Neural crest cell (in vitro differentiated cells): ENCODE measurements around the gene ARHGEF7. TPM values are rescaled to one million over a fixed set of nuclear protein-coding genes. Genes with fewer than 3 reads are reported as not detected.

Experiments used
- DNase-seq: peaks from one replicate; pipeline ENCODE4 v3.0.0; 2021; ENCODE audit warnings: low read depth, mixed read lengths, low spot score
- H3K27ac Mint-ChIP-seq: one replicate; pipeline ENCODE4 v1.8.0; 2021; ENCODE audit warnings: mild to moderate bottlenecking, mixed read lengths; ENCODE audit not compliant: unreplicated experiment
- H3K27me3 Mint-ChIP-seq: 2 replicates; pipeline ENCODE4 v1.8.0; 2021; ENCODE audit warnings: low read depth, mild to moderate bottlenecking, mixed read lengths
- H3K36me3 Mint-ChIP-seq: 2 replicates; pipeline ENCODE4 v1.8.0; 2021; ENCODE audit warnings: low read depth, mild to moderate bottlenecking, mixed read lengths
- H3K4me1 Mint-ChIP-seq: 2 replicates; pipeline ENCODE4 v1.8.0; 2021; ENCODE audit warnings: mixed read lengths
- H3K4me3 Mint-ChIP-seq: one replicate; pipeline ENCODE4 v1.8.0; 2021; ENCODE audit warnings: mild to moderate bottlenecking, mixed read lengths
- H3K9me3 Mint-ChIP-seq: 2 replicates; pipeline ENCODE4 v1.8.0; 2021; ENCODE audit warnings: mixed read lengths
- CTCF ChIP-seq: fragments of 200-600 bp; sonication (generic); conservative IDR thresholded peaks from 2 replicates; pipeline ENCODE4 v1.5.0; 2021; ENCODE audit warnings: antibody characterized with exemption, mild to moderate bottlenecking
- total RNA-seq: library from RNA; stranded (reverse); gene quantifications from 2 replicates; pipeline ENCODE4 v1.2.1, GENCODE V29; 2021

The ARHGEF7 gene
- total RNA-seq, 1 donor from 2014 or later, result 77.3 TPM

- DNase-seq, result no peak
- Mint-ChIP-seq H3K9me3 (no peaks in the 10 kb centered on the region), H3K27ac (no peak overlapping the region), H3K36me3 (no peaks in the 10 kb centered on the region), H3K4me1 (no peaks in the 10 kb centered on the region), H3K4me3 (no peak overlapping the region), H3K27me3 (peaks cover 2% of the 10 kb centered on the region)
- no peak for TF ChIP-seq CTCF
Measured at GRCh38 chr13:111145071-111145470, 30.0 kb downstream of the ARHGEF7 start.

DNA sequence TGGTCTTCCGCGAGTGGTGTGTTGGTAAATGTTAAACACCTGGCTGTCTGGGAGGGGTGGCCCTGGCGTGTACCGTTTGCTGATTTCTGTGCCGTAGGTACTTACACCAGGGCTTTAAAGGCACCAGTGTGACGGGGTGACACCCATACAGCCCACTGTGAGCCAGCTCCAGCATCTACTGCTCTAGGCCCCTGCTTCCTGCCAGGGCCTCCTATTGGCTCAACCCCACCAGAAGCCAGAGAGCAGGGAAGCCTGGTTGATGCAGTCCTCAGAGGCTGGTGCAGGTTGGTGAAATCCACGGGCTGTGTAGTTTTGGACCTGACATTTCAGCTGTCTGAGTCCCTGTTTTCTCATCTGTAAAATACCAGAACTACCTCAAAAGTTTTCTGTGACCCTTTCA, 30.4 kb downstream of the ARHGEF7 start:
- no peaks in the 10 kb centered on the region for H3K27me3 Mint-ChIP-seq
- no peak overlapping the region for H3K4me3 Mint-ChIP-seq
- no peak for TF ChIP-seq CTCF

GRCh38 chr13:111152844-111153243, 37.7 kb downstream of the ARHGEF7 start:
- Mint-ChIP-seq H3K4me3 (peak overlapping the region; percentile 86), H3K27me3 (no peaks in the 10 kb centered on the region), H3K9me3 (no peaks in the 10 kb centered on the region), H3K27ac (peak overlapping the region; percentile 96), H3K36me3 (no peaks in the 10 kb centered on the region), H3K4me1 (peaks cover 36% of the 10 kb centered on the region)
- no peak for DNase-seq
- no peak for TF ChIP-seq CTCF

More for the DNA sequence above, 30.4 kb downstream of the ARHGEF7 start:
- Mint-ChIP-seq H3K27ac (no peak overlapping the region), H3K9me3 (no peaks in the 10 kb centered on the region), H3K4me1 (peaks cover 1% of the 10 kb centered on the region), H3K36me3 (no peaks in the 10 kb centered on the region)
- DNase-seq, result no peak

GRCh38 chr13:111153279-111153976, 38.3 kb downstream of the ARHGEF7 start:
- Mint-ChIP-seq H3K9me3 (no peaks in the 10 kb centered on the region), H3K36me3 (no peaks in the 10 kb centered on the region), H3K27ac (peak overlapping the region; percentile 96), H3K4me3 (peak overlapping the region; percentile 86), H3K27me3 (no peaks in the 10 kb centered on the region), H3K4me1 (peaks cover 36% of the 10 kb centered on the region)
- DNase-seq, result peak; percentile 91
- TF ChIP-seq CTCF, result peak; percentile 0

GRCh38 chr13:111153977-111154332, 38.8 kb downstream of the ARHGEF7 start:
- DNase-seq, result no peak
- peak overlapping the region; percentile 91 for H3K4me3 Mint-ChIP-seq
- TF ChIP-seq CTCF, result no peak
- no peaks in the 10 kb centered on the region for H3K27me3 Mint-ChIP-seq
- H3K36me3 Mint-ChIP-seq, result no peaks in the 10 kb centered on the region
- H3K27ac Mint-ChIP-seq, result peak overlapping the region; percentile 90
- H3K9me3 Mint-ChIP-seq, result no peaks in the 10 kb centered on the region
- peaks cover 36% of the 10 kb centered on the region for H3K4me1 Mint-ChIP-seq
